GM06990 (cell line): ENCODE data around the gene EHD3.
A peak's percentile ranks its signal among the peaks of the same experiment; 100 is the strongest.

ENCODE experiments used
- DNase-seq: peaks from one replicate; pipeline ENCODE4 v3.0.0-alpha.2; 2011; ENCODE audit not compliant: insufficient read length; ENCODE audit errors: extremely low read depth
- H3K27me3 ChIP-seq: replicated peaks from 2 replicates; pipeline ENCODE4 v1.6.0; 2011; ENCODE audit warnings: low read length; ENCODE audit not compliant: control insufficient read depth, insufficient read depth
- H3K36me3 ChIP-seq: 2 replicates; pipeline ENCODE4 v1.5.1; 2011; ENCODE audit warnings: low read length; ENCODE audit not compliant: control insufficient read depth, insufficient read depth
- H3K4me3 ChIP-seq: replicated peaks from 2 replicates; pipeline ENCODE4 v1.5.1; 2011; ENCODE audit warnings: low read depth, mild to moderate bottlenecking, control low read depth, low read length
- TF ChIP-seq, protein P1 (sequence below): IDR thresholded peaks from 2 replicates; pipeline ENCODE4 v1.5.1; 2011; ENCODE audit warnings: low read length, control low read depth, mild to moderate bottlenecking, inconsistent platforms; ENCODE audit not compliant: insufficient read depth, poor library complexity, severe bottlenecking

Gene EHD3

DNA sequence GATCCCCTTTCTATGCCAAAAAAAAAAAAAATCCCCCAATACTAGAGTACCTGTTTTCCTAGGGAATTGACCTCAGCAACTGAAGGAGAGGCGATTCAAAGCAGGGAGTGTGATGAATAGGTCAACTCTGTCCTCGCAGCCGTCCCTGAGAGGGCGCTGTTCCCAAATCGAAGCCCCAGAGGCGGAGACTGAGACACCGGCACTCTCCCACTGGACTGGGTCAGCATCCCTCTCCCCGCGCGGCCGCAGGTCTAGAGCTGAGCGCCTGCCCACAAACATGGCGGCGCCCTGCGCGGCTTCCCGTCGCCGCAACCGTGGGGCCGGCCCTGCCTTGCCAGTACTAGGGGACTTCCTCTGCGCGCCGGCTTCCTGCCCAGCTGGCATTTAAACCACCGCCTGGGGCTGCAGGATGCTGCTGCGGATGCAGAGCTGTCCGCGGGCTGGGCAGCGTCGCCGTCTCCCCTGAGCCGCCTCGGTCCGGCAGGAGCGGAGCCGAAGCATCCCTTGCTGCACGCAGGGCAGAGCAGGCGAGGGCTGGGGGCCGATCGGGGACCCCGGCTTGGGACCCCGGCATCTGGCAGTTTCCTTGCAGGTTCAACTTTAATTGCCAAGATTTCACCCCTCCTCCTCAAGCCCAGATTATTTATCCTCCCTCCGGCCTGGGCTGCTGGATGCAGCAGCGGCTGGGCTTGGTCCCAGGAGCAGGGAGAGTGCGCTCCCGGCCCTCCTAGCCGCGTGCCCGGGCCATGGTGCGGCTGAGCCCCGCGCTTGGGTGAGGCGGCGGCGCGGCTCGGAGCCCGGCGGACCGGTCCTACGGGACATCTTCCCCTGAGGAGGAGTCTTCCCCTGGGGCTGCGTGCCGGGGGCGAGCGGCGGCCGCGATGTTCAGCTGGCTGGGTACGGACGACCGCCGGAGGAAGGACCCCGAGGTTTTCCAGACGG is at the start of gene EHD3:
EHD3 (plus strand) TSS at position 412 of the 942 bp plus-strand sequence; CDS start at position 882, 470 bp downstream.
- DNase-seq: peak; percentile 93
- TF ChIP-seq, protein P1, sequence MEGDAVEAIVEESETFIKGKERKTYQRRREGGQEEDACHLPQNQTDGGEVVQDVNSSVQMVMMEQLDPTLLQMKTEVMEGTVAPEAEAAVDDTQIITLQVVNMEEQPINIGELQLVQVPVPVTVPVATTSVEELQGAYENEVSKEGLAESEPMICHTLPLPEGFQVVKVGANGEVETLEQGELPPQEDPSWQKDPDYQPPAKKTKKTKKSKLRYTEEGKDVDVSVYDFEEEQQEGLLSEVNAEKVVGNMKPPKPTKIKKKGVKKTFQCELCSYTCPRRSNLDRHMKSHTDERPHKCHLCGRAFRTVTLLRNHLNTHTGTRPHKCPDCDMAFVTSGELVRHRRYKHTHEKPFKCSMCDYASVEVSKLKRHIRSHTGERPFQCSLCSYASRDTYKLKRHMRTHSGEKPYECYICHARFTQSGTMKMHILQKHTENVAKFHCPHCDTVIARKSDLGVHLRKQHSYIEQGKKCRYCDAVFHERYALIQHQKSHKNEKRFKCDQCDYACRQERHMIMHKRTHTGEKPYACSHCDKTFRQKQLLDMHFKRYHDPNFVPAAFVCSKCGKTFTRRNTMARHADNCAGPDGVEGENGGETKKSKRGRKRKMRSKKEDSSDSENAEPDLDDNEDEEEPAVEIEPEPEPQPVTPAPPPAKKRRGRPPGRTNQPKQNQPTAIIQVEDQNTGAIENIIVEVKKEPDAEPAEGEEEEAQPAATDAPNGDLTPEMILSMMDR: peak; percentile 34
- Histone ChIP-seq H3K27me3 (no peaks in the 10 kb centered on the region; the same call in 1 of the 2 replicates), H3K36me3 (no peaks in the 10 kb centered on the region), H3K4me3 (peak within 1 kb of the TSS; percentile 61)

DNA sequence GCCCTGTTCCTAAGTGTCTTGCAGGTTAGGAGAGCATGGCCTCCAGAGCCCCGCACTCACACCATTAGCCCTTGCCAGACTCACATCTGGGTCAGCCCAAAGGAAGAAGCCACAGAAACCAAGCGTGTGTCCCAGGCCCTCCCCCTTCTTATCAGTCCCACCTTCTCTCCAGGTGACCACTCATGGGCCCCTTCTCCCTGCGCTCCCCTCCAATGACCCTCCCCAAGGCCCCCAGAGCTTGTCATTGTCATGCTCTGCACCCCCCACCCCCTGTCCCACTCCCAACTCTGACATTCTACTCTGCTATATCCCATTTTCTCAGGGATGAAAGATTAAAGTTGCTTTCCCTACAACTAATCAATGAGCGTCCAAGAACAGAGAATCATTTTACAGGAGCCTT is 46.8 kb upstream of the EHD3 start:
- no peak overlapping the region for H3K4me3 ChIP-seq
- H3K27me3 ChIP-seq: no peaks in the 10 kb centered on the region; the same call in 1 of the 2 replicates
- no peak for DNase-seq
- H3K36me3 ChIP-seq: no peaks in the 10 kb centered on the region
- TF ChIP-seq, protein P1: no peak

DNA sequence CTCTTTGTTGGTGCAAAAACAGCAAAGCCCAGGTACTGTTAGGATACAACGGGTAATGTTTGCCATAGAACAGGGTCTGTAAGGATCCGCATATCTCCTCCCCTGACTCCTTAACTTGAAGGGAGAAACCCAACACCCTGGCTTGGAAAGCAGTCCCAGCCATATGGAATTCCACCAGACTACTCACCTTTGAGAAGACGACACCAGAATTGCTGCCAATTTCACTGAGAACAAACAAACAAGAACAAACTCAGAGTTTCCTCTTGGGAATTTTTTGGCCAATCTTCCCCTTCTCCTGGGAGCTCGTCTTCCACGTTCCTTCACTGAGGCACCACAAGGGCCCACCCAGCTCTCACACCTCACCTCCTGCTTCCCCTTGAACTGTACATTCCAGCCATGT is 45.8 kb upstream of the EHD3 start:
- Histone ChIP-seq H3K36me3 (no peaks in the 10 kb centered on the region), H3K4me3 (no peak overlapping the region), H3K27me3 (no peaks in the 10 kb centered on the region; the same call in 1 of the 2 replicates)
- DNase-seq: no peak
- TF ChIP-seq, protein P1: no peak

DNA sequence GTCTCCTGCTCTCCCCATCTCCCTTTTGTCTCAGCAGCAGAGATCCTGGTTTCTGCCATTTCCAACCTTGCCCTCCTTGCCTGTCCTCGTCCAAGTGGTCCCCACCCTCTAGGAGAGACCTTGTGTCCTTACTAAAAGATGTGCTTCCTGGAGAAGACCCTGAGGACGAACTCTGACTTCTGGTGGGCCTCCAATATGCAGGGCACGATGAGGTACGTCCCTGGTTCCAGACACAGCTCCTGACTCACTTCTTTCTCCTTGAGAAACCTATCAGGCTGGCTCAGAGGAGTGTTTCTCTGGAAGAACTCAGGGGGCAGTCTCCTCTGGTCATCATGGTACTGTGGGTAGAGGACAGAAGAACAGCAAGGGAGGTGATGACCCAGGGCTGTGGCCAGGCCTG is 44.8 kb upstream of the EHD3 start:
- Histone ChIP-seq H3K36me3 (no peaks in the 10 kb centered on the region), H3K4me3 (no peak overlapping the region), H3K27me3 (no peaks in the 10 kb centered on the region; the same call in 1 of the 2 replicates)
- DNase-seq: no peak
- TF ChIP-seq, protein P1: no peak

DNA sequence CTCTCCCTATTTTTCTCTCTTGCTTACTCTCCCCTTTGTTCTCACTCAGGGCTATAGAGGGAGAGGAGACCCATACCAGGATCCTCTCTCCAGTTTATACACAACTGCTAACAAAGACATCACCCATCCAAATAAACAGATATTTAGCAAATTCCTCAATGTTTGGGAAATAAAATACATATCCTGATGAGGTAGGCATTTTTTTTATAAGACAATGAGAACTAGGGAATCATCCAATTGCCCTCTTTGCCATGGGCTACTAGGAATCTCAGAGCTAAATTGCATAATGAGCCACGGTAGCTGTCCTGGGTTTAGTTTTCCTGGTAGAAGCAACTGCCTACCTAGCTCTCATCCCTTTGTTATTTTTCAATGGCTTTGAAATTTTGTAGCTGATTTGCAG is 43.8 kb upstream of the EHD3 start:
- no peaks in the 10 kb centered on the region for H3K36me3 ChIP-seq
- no peak overlapping the region for H3K4me3 ChIP-seq
- no peak for DNase-seq
- H3K27me3 ChIP-seq: no peaks in the 10 kb centered on the region; the same call in 1 of the 2 replicates
- TF ChIP-seq, protein P1: no peak
